Measurements from ENCODE around the gene ARRDC5. TPM values are rescaled to one million over a fixed set of nuclear protein-coding genes. Genes with fewer than 3 reads are reported as not detected.
"Not testable (repeated sequence)": the region's sequence is repeated elsewhere in the genome, so short reads cannot be mapped to it uniquely, and the experiment has no call there.

The ARRDC5 gene
- total RNA-seq, 1 donor from 2014 or later = not detected

DNA sequence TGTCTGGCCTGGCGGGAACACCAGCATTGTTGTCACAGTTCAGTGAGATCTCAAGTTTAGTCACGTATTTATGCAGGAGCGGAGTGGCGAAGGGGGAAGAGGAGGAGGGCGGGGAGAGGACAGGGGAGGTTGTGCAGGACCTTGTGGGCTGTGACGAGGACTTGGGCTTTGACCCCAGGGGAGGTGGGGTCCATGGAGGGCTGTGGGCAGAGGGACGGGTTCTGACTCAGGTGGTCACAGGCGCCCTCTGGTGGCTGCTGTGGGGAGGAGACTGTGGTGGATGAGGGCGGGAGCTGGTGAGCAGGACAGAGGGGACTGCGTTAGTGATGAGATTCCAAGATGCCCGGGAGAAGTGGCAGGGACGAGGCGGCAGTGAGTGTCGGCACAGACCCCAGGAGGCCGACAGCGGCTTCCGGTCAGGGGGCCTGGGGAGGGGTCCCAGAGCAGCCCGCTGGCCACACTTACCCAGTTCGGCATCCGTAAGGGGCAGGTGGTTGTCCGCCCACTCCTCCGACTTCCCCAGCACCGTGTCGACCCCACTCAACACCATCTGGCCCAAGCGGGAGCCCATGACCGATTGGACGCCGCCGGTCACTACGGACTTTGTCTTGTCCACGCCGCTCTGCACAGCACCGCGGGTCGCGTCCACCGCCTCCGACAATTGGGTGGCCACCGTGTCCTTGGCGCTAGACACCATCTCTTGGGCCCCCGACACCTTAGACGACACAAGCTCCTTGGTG is 51.0 kb downstream of the ARRDC5 start:
- Histone ChIP-seq H4K20me1 (ENCODE audit: low read depth) (peaks cover under 1% of the 10 kb centered on the region), H3K4me2 (no peak overlapping the region), H3K36me3 (no peaks in the 10 kb centered on the region), H3K27me3 (no peaks in the 10 kb centered on the region), H3K9ac (no peak overlapping the region), H3K9me3 (ENCODE audit: low read depth) (no peaks in the 10 kb centered on the region), H3K79me2 (ENCODE audit: low read depth) (no peaks in the 10 kb centered on the region), H3F3A (ENCODE audit: low read depth) (no peaks in the 10 kb centered on the region), H3K27ac (no peak overlapping the region), H3K4me1 (no peaks in the 10 kb centered on the region), H3K4me3 (no peak overlapping the region), H2AFZ (replicated peaks) (no peak overlapping the region)
- Mint-ChIP-seq H3K27ac (peak overlapping the region; percentile 83), H3K4me3 (no peak overlapping the region), H3K4me1 (no peaks in the 10 kb centered on the region), H3K9me3 (no peaks in the 10 kb centered on the region), H3K36me3 (peaks cover 10% of the 10 kb centered on the region), H3K27me3 (ENCODE audit: insufficient read depth, low read depth) (peaks cover 2% of the 10 kb centered on the region)
- DNase-seq (ENCODE audit: low spot score) = peak; percentile 71
- TF ChIP-seq, protein P1, sequence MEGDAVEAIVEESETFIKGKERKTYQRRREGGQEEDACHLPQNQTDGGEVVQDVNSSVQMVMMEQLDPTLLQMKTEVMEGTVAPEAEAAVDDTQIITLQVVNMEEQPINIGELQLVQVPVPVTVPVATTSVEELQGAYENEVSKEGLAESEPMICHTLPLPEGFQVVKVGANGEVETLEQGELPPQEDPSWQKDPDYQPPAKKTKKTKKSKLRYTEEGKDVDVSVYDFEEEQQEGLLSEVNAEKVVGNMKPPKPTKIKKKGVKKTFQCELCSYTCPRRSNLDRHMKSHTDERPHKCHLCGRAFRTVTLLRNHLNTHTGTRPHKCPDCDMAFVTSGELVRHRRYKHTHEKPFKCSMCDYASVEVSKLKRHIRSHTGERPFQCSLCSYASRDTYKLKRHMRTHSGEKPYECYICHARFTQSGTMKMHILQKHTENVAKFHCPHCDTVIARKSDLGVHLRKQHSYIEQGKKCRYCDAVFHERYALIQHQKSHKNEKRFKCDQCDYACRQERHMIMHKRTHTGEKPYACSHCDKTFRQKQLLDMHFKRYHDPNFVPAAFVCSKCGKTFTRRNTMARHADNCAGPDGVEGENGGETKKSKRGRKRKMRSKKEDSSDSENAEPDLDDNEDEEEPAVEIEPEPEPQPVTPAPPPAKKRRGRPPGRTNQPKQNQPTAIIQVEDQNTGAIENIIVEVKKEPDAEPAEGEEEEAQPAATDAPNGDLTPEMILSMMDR (IDR thresholded peaks at IDR 0.05) = peak; percentile 79
- TF ChIP-seq EZH2 (IDR thresholded peaks at IDR 0.05) (no peak), EZH2phosphoT487 (IDR thresholded peaks at IDR 0.05) (no peak)

DNA sequence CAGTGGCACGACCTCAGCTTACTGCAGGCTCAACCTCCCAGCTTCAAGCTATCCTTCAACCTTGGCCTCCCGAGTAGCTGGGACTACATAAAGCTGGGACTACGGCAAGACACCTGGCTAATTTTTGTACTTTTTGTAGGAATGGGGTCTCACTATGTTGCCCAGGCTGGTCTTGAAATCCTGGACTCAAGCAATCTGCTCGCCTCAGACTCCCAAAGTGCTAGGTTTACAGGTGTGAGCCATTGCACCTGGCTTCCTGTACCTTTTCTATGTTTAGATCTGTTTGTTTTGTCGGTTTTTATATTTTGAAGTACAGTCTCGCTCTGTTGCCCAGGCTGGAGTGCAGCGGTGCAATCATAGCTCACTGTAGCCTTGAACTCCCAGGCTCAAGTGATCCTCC is 53.7 kb downstream of the ARRDC5 start:
- Mint-ChIP-seq H3K27ac (no peak overlapping the region), H3K36me3 (peaks cover 11% of the 10 kb centered on the region), H3K9me3 (no peaks in the 10 kb centered on the region)

DNA sequence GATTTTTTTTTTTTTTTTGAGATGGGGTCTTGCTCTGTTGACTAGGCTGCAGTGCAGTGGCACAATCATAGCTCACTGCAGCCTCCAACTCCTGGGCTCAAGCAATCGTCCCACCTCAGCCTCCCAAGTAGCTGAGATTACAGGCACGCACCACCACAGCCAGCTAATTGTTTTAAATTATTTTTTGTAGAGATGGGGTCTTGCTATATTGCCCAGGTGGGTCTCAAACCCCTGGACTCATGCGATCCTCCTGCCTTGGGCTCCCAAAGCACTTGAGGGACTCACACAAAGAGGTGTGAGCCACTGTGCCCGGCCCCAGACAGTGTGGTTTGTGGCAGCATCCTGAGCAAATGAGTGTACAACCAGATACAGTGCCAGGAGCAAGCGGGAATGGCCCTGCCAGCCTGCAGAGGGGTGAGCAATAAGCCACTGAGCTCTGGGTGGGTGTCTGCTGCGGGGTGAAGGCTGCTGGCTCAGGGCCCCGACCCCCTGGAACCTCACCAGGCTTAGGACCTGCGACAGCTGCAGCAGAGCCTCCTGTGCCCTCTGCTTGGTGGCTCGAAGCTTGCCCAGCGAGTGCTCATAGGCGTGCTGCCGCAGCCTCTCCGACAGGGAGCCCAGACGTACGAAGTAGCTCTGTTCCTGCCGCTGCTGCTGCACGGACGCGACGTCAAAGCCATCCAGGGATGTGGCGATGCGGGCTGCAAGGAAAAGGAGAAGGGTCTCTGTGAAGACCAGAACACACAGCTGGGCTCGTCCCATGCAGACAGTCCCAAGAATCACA is 55.3 kb downstream of the ARRDC5 start:
- Histone ChIP-seq H3K27ac (no peak overlapping the region), H3F3A (ENCODE audit: low read depth) (no peaks in the 10 kb centered on the region), H3K4me3 (no peak overlapping the region), H3K4me2 (no peak overlapping the region), H3K79me2 (ENCODE audit: low read depth) (no peaks in the 10 kb centered on the region), H3K9ac (no peak overlapping the region), H3K4me1 (no peaks in the 10 kb centered on the region), H3K27me3 (no peaks in the 10 kb centered on the region), H4K20me1 (ENCODE audit: low read depth) (no peaks in the 10 kb centered on the region), H3K9me3 (ENCODE audit: low read depth) (no peaks in the 10 kb centered on the region), H3K36me3 (no peaks in the 10 kb centered on the region), H2AFZ (replicated peaks) (no peak overlapping the region)
- H3K27me3 Mint-ChIP-seq (ENCODE audit: insufficient read depth, low read depth) = peaks cover 2% of the 10 kb centered on the region
- H3K27ac Mint-ChIP-seq = no peak overlapping the region
- no peaks in the 10 kb centered on the region for H3K9me3 Mint-ChIP-seq
- DNase-seq (ENCODE audit: low spot score) = no peak
- no peaks in the 10 kb centered on the region for H3K4me1 Mint-ChIP-seq
- H3K4me3 Mint-ChIP-seq = no peak overlapping the region
- peaks cover 11% of the 10 kb centered on the region for H3K36me3 Mint-ChIP-seq
- TF ChIP-seq, protein P1 (IDR thresholded peaks at IDR 0.05) = no peak
- TF ChIP-seq EZH2 (IDR thresholded peaks at IDR 0.05) (no peak), EZH2phosphoT487 (IDR thresholded peaks at IDR 0.05) (no peak)

More for the DNA sequence above, 53.7 kb downstream of the ARRDC5 start:
- H3F3A ChIP-seq (ENCODE audit: low read depth) = no peaks in the 10 kb centered on the region
- H3K36me3 ChIP-seq = no peaks in the 10 kb centered on the region
- no peak overlapping the region for H2AFZ ChIP-seq (replicated peaks)
- no peak for DNase-seq (ENCODE audit: low spot score)
- H4K20me1 ChIP-seq (ENCODE audit: low read depth) = no peaks in the 10 kb centered on the region
- H3K4me3 ChIP-seq = no peak overlapping the region
- Mint-ChIP-seq H3K4me3 (no peak overlapping the region), H3K27me3 (ENCODE audit: insufficient read depth, low read depth) (peaks cover 2% of the 10 kb centered on the region), H3K4me1 (no peaks in the 10 kb centered on the region)
- TF ChIP-seq EZH2phosphoT487 (IDR thresholded peaks at IDR 0.05) (no peak), EZH2 (IDR thresholded peaks at IDR 0.05) (no peak)
- TF ChIP-seq, protein P1 (IDR thresholded peaks at IDR 0.05) = no peak
- H3K9me3 ChIP-seq (ENCODE audit: low read depth) = no peaks in the 10 kb centered on the region
- no peak overlapping the region for H3K27ac ChIP-seq
- no peak overlapping the region for H3K4me2 ChIP-seq
- H3K9ac ChIP-seq = no peak overlapping the region
- no peaks in the 10 kb centered on the region for H3K27me3 ChIP-seq
- H3K79me2 ChIP-seq (ENCODE audit: low read depth) = no peaks in the 10 kb centered on the region
- H3K4me1 ChIP-seq = no peaks in the 10 kb centered on the region

DNA sequence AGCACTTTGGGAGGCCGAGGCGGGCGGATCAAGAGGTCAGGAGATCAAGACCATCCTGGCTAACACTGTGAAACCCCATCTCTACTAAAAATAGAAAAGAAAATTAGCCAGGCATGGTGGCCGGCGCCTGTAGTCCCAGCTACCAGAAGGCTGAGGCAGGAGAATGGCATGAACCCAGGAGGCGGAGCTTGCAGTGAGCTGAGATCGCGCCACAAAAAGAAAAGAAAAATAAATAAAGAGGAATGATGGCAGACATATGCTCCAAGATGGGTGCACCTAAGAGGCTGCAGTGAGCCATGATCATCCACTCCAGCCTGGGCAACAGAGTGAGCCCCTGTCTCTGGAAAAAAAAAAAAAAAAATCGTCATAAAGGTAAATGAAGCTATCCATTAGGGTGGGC is 56.7 kb downstream of the ARRDC5 start:
- H2AFZ ChIP-seq (replicated peaks); H3K9me3 ChIP-seq (ENCODE audit: low read depth); H3F3A ChIP-seq (ENCODE audit: low read depth); H3K27me3 Mint-ChIP-seq (ENCODE audit: insufficient read depth, low read depth); H3K4me3 ChIP-seq; H3K9me3 Mint-ChIP-seq; H3K9ac ChIP-seq; H3K27ac ChIP-seq; DNase-seq (ENCODE audit: low spot score); H3K36me3 ChIP-seq; H3K4me1 ChIP-seq; H3K79me2 ChIP-seq (ENCODE audit: low read depth); H3K4me1 Mint-ChIP-seq; H4K20me1 ChIP-seq (ENCODE audit: low read depth); H3K4me3 Mint-ChIP-seq; H3K27me3 ChIP-seq; H3K4me2 ChIP-seq; H3K27ac Mint-ChIP-seq: not testable (repeated sequence)
- peaks cover 14% of the 10 kb centered on the region for H3K36me3 Mint-ChIP-seq

All from neural progenitor cell (in vitro differentiated cells).